ENCODE measurements around the gene MYL5. TPM values are rescaled to one million over a fixed set of nuclear protein-coding genes. Genes with fewer than 3 reads are reported as not detected.
"Not testable (repeated sequence)": the region's sequence is repeated elsewhere in the genome, so short reads cannot be mapped to it uniquely, and the experiment has no call there.

Gene MYL5
- total RNA-seq, 2 experiments from 2014 or later = 17.8 to 19.0 TPM

DNA sequence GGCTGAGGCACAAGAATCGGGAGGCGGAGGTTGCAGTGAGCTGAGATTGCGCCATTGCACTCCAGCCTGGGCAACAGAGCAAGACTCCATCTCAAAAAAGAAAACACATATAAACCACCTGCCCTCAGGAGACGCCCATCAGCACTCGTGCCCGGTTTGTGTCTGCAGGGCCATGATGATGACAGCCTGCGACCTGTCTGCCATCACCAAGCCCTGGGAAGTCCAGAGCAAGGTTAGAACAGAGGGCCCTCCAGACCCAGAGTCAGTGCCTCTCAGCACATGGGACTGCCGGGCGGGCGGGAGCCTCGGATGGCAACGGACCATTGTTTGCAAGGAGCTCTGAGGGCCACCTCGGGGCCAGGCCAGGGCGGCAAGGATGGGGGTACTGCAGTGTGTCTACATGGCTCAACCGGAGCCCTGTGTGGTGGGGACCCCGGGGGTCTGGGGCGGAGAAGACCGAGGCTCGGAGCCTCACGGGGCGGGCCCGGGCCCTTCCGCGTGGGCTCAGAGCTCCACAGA, 9.6 kb upstream of the MYL5 start:
- DNase-seq = no peak
- CTCF ChIA-PET = interaction anchor here (0.9 to 3.6 kb wide), 2 partner anchors 9 to 19 kb away, joined by 3 to 22 read pairs; partner anchors contain the start of genes ATP5ME and MYL5
- H3K27ac Mint-ChIP-seq = peak overlapping the region; percentile 92
- peaks cover 6% of the 10 kb centered on the region for H3K9me3 Mint-ChIP-seq
- POLR2A ChIA-PET = interaction anchor here (1.0 kb wide), 1 partner anchor 9 kb away, joined by 4 read pairs; the partner anchor contains the start of genes ATP5ME and MYL5
- H3K4me1 Mint-ChIP-seq = peaks cover 19% of the 10 kb centered on the region
- peaks cover 16% of the 10 kb centered on the region for H3K36me3 Mint-ChIP-seq (ENCODE audit: low read depth)
- H3K27me3 Mint-ChIP-seq = no peaks in the 10 kb centered on the region
- peak overlapping the region; percentile 80 for H3K4me3 Mint-ChIP-seq

DNA sequence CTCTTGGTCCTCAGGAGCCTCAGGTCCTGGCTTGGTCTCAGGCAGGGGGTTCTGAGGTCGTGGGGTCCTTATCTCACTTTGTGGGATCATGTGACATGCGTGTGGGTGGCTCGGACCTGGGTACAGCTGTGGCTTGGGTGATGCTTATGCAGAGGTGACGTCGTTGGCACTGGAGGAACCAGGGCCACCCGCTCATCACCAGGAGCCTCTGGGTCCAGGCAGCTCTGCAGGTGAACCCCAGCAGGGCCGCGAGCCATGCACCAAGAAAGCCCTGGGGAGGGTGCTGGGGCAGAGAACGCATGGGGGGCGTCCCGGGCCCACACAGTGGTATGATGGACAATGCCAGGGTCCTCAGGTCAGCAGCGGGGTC, 9.0 kb upstream of the MYL5 start:
- DNase-seq = no peak
- Mint-ChIP-seq H3K4me1 (peaks cover 19% of the 10 kb centered on the region), H3K9me3 (peaks cover 2% of the 10 kb centered on the region), H3K36me3 (ENCODE audit: low read depth) (peaks cover 16% of the 10 kb centered on the region), H3K4me3 (peak overlapping the region; percentile 80), H3K27ac (no peak overlapping the region), H3K27me3 (no peaks in the 10 kb centered on the region)
- CTCF ChIA-PET = interaction anchor here (3.6 kb wide), 1 partner anchor 8 kb away, joined by 22 read pairs; the partner anchor contains the start of genes ATP5ME and MYL5
- POLR2A ChIA-PET = no interaction called here

DNA sequence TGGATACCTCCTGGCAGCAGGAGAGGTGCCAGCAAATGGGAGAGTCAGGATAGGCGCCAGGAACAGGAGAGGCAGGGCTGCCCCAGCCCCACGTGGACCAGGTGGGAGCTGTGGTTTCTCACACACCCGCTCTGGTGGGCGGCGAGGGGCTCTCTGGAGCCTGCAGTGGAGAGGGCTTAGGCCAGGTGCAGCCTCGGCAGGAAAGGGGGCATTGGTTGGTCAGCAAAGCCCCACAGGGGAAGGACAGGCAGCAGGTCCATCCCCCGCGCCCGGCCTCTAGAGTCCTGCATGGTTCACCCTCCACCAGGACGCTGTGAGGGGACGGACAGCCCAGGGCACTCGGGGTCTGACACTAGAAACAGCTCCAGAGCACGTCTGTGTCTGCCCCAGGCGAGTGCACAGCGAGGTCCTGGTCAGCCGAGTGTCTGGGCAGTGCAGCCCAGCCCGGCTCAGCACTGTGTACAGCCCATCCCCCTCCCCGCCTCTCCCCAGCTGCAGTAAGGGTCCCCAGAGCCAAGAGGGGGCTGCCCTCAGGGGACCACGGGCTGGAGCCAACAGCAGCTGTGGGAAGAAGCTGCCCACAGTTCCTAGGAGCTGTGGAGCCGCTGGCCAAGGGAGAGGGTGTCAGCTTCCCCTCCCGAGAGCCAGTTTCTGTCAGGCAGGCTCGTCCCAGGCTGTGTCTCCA, 8.4 kb upstream of the MYL5 start:
- POLR2A ChIA-PET = no interaction called here
- Mint-ChIP-seq H3K9me3 (peaks cover 2% of the 10 kb centered on the region), H3K4me1 (peaks cover 19% of the 10 kb centered on the region), H3K27ac (no peak overlapping the region), H3K4me3 (no peak overlapping the region), H3K36me3 (ENCODE audit: low read depth) (peaks cover 21% of the 10 kb centered on the region), H3K27me3 (no peaks in the 10 kb centered on the region)
- CTCF ChIA-PET = interaction anchor here (1.1 to 3.6 kb wide), 2 partner anchors 8 kb away, joined by 3 to 22 read pairs; partner anchors contain the start of genes ATP5ME and MYL5
- no peak for DNase-seq

DNA sequence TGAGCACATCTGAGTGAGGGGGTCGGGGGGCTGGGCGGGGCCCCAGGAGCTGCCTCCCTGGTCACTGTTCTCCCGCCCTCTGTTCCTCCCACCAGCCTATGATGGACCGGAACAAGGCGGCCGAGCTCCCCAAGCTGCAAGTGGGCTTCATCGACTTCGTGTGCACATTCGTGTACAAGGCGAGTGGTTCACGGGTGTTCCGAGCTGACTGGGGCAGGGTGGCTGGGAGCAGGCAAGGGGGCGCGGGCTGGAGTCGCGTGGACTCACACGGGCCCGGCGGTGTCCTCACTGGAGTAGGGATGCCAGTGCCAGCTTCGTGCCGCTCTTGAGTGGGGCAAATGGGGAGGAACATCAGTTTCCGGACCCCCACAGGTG, 7.9 kb upstream of the MYL5 start:
- H3K36me3 Mint-ChIP-seq (ENCODE audit: low read depth) = peaks cover 24% of the 10 kb centered on the region
- no peak overlapping the region for H3K27ac Mint-ChIP-seq
- H3K9me3 Mint-ChIP-seq = no peaks in the 10 kb centered on the region
- ChIA-PET CTCF (interaction anchor here (0.6 to 1.1 kb wide), 2 partner anchors 8 to 161 kb away, joined by 3 read pairs; partner anchors contain the start of genes ATP5ME and MYL5), POLR2A (no interaction called here)
- H3K4me3 Mint-ChIP-seq = no peak overlapping the region
- no peak for DNase-seq
- peaks cover 19% of the 10 kb centered on the region for H3K4me1 Mint-ChIP-seq
- no peaks in the 10 kb centered on the region for H3K27me3 Mint-ChIP-seq

DNA sequence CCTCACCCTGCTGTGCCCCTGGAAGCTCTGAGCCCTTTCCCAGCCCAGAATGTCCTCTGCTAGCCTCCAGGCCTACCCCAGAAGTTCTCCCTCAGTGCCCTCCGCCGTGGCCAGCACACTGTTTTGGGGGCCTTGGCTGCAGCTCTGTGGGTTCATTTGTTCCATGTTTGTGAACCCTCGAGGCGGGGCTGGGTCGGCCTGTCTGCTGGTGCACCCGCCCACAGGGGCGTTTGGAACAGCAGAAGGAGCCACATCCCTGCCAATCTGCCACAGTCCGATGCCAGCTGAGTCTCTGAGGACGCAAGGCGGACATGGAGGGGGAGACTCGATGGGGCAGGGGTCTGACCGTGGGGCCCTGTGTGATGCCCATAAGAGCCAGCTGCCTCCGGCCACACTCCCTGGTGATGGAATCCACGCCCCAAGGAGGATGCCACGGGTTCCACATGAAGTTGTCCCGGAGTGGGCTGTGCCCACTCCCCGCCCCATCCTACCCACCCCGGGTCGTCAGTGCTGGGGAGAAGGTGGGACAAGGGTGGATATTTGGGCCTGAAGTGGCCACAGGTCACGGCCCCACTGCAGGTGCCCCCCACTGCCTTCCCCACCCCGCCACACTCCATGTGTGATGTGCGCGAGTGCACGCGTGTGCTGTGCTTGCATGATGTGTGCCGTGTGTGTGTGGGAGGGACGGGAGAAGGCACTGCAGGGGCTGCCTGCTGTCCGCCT, 7.4 kb upstream of the MYL5 start:
- POLR2A ChIA-PET = no interaction called here
- Mint-ChIP-seq H3K4me3 (no peak overlapping the region), H3K9me3 (no peaks in the 10 kb centered on the region), H3K36me3 (ENCODE audit: low read depth) (peaks cover 27% of the 10 kb centered on the region), H3K27me3 (no peaks in the 10 kb centered on the region), H3K4me1 (peaks cover 19% of the 10 kb centered on the region), H3K27ac (no peak overlapping the region)
- DNase-seq = no peak
- CTCF ChIA-PET = interaction anchor here (0.6 to 1.1 kb wide), 2 partner anchors 7 to 162 kb away, joined by 3 read pairs; partner anchors contain the start of genes ATP5ME and MYL5

DNA sequence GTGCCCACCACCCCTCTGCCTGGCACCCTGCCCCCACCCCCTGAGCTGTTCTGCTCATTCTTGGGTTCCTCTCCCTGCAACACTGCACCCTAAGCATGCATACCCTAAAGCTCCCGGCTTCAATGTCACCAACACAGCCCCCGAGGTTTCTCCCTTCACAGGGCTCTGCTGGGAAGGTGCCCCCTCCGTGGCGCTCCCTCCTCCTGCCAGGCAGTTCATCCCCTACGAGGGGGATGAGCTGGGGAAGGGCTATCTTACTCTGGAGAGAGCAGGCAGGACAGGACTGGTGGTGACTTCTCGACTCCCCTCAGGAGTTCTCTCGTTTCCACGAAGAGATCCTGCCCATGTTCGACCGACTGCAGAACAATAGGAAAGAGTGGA, 6.8 kb upstream of the MYL5 start:
- H3K4me1 Mint-ChIP-seq = peaks cover 20% of the 10 kb centered on the region
- no peak overlapping the region for H3K4me3 Mint-ChIP-seq
- H3K9me3 Mint-ChIP-seq = no peaks in the 10 kb centered on the region
- no peaks in the 10 kb centered on the region for H3K27me3 Mint-ChIP-seq
- H3K27ac Mint-ChIP-seq = no peak overlapping the region
- CTCF ChIA-PET = no interaction called here
- peaks cover 25% of the 10 kb centered on the region for H3K36me3 Mint-ChIP-seq (ENCODE audit: low read depth)
- no peak for DNase-seq
- POLR2A ChIA-PET = no interaction called here

DNA sequence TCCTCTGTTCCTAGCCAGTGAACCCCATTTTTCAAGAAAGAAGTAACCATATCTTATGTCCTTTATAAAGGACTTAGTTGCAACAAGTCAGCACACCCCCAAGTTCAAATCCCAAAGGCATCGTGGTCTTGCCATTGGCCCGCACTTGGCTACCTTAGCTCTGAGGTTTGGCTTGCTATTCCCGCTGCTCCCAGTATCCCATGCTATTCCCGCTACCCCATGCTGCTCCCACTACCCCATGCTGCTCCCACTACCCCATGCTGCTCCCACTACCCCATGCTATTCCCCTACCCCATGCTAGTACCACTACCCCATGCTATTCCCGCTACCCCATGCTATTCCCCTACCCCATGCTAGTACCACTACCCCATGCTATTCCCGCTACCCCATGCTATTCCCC, 6.1 kb upstream of the MYL5 start:
- H3K4me3 Mint-ChIP-seq, POLR2A ChIA-PET, H3K9me3 Mint-ChIP-seq, CTCF ChIA-PET, H3K27ac Mint-ChIP-seq, H3K27me3 Mint-ChIP-seq, DNase-seq: not testable (repeated sequence)
- Mint-ChIP-seq H3K36me3 (ENCODE audit: low read depth) (peaks cover 25% of the 10 kb centered on the region), H3K4me1 (peaks cover 21% of the 10 kb centered on the region)

DNA sequence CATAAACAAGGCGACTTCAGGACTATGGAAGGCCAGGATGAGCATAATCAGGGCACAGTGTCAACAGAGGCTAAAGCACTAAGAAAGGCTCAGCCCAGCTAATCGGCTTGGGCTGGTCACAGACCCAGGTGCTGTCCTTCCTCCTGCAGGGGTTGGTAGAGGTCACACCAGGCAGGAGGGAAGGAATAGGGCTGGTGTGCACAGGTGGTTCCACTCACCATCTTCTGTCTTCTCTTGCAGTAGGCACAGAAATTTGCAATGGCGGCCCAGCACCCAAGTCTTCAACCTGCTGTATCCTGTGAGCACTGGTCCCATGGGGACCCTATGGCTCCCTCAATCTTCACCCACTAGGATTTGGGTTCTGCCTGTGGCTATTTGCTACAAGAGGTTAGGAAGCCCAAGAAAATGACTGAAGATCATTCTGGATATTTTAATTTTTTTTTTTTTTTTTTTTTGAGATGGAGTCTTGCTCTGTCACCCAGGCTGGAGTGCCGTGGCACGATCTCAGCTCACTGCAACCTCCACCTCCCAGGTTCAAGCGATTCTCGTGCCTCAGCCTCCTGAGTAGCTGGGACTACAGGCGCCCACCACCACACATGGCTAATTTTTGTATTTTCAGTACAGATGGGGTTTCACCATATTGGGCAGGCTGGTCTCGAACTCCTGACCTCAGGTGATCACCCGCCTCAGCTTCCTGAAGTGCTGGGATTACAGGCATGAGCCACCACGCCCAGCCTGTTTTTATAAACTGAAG, 4.4 kb upstream of the MYL5 start:
- H3K9me3 Mint-ChIP-seq, H3K4me3 Mint-ChIP-seq, CTCF ChIA-PET, DNase-seq, POLR2A ChIA-PET, H3K27me3 Mint-ChIP-seq, H3K27ac Mint-ChIP-seq: not testable (repeated sequence)
- Mint-ChIP-seq H3K36me3 (ENCODE audit: low read depth) (peaks cover 26% of the 10 kb centered on the region), H3K4me1 (peaks cover 14% of the 10 kb centered on the region)

DNA sequence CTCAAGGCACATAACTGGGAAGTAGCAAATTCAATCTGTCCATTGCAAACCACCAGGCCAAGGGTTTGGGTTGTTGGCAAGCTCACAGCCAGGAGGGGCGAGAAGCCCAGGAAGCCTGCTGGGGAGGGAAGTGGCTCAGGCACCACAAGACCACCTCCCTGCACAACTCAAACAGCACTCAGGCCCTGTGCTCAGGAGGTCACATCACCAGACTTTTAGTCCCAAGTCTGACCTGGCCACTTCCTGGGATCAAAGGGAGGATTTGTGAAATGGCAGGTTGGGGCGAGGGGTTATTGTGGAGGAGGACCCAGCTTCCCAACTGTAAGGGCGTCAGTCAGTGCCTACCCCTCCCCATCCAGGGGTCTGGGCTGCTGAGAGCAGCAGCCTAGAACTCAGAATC, 2.6 kb upstream of the MYL5 start:
- ChIA-PET CTCF (interaction anchor here (1.4 to 2.0 kb wide), 3 partner anchors 15 to 427 kb away, joined by 3 to 4 read pairs (median 4); no protein-coding TSS in a partner anchor), POLR2A (no interaction called here)
- no peaks in the 10 kb centered on the region for H3K9me3 Mint-ChIP-seq
- peak overlapping the region; percentile 49 for H3K4me3 Mint-ChIP-seq
- no peak for DNase-seq
- H3K27me3 Mint-ChIP-seq = no peaks in the 10 kb centered on the region
- H3K36me3 Mint-ChIP-seq (ENCODE audit: low read depth) = peaks cover 26% of the 10 kb centered on the region
- H3K4me1 Mint-ChIP-seq = peaks cover 8% of the 10 kb centered on the region
- H3K27ac Mint-ChIP-seq = peak overlapping the region; percentile 46

DNA sequence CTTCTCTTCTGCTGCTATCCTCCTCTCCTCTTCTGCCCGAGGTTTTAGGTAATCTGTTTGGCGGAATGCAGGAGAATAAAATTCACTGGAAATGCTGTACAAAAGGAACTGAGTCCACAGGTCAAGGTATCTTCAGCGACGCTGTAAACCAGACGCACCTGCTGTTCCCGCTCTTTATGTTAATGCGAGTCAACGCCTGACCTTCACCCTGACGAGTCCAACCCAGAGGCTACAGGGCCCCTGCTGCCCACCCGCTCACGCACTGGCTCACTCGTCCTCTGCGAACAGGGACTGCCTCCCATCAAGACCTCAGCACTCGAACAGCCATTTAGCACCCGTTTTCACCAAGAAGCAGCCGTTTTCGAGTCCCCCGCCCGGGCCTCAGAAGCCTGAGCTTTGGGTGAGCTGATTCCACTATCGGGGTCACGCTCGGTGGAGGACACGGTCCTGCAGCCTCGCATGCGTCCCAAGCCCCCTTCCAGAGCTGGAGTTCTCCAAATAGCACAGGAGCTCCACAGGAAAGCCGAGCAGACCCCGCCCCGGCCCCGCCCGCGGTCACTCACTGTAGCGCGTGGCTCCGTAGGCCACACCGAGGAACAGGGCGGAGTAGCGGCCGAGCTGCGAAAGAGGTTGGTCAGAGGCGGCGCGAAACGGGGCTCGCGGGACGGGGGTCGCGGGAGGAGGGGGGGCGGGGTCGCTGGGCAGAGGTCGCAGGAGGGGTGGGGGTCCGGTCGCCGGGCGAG, 822 bp upstream of the MYL5 start:
- DNase-seq = peak; percentile 31

DNA sequence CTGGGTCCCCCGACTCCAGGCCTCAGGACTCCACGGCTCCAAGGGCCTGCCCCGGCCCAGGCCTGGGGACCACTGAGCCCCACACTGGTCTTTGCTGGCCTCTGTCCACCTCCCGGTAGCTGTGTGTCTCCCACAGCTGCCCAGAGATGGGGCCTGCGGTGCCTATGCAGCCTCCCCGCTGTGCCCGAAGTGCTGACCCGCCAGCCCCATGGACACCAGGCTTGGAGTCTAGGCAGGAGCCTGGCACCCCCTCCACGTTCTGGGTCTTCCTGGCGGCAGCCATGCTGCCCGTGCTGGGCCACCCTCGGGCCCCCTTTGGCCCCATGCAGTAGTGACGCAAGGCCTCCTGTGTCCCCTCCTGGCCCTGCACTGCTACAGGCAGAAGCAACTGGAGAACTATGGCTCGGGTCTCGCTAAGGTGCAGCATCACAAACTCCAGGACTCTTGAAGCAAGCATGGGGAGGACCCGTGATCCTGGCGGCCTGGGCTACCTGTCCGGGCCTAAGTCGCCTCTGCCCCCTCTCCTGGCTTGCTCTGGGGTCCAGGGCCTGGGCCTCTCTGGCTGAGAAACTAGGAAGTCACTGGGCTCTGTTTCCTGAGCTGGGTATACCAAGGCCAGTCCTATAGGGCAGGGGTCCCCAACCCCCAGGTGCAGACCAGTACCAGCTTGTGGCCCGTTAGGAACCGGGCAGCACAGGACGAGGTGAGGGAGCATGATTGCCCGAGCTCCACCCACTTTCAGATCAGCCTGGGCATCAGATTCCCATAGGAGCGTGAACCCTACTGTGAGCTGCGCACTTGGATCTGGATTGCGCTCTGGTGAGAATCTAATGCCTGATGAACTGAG, 917 bp downstream of the MYL5 start:
- no peak for DNase-seq
- ChIA-PET CTCF (interaction anchor here (1.6 to 2.5 kb wide), 2 partner anchors 9 to 11 kb away, joined by 3 to 22 read pairs; no protein-coding TSS in a partner anchor), POLR2A (no interaction called here)
- Mint-ChIP-seq H3K27me3 (no peaks in the 10 kb centered on the region), H3K36me3 (ENCODE audit: low read depth) (peaks cover 22% of the 10 kb centered on the region), H3K4me1 (peaks cover 11% of the 10 kb centered on the region), H3K9me3 (no peaks in the 10 kb centered on the region), H3K4me3 (peak overlapping the region; percentile 86), H3K27ac (peak overlapping the region; percentile 89)

More for the DNA sequence above, 822 bp upstream of the MYL5 start:
- Mint-ChIP-seq H3K4me3 (peak overlapping the region; percentile 86), H3K36me3 (ENCODE audit: low read depth) (peaks cover 26% of the 10 kb centered on the region), H3K9me3 (no peaks in the 10 kb centered on the region), H3K27me3 (no peaks in the 10 kb centered on the region), H3K4me1 (peaks cover 8% of the 10 kb centered on the region), H3K27ac (peak overlapping the region; percentile 88)
- POLR2A ChIA-PET = interaction anchor here (0.9 kb wide), 1 partner anchor 9 kb away, joined by 4 read pairs; no protein-coding TSS in a partner anchor
- CTCF ChIA-PET = interaction anchor here (0.6 to 2.5 kb wide), 7 partner anchors 7 to 545 kb away, joined by 3 to 22 read pairs (median 3); no protein-coding TSS in a partner anchor
